GM18951 (cell line): ENCODE results near the gene PRR14L.

Experiments
- POLR2A ChIP-seq: IDR thresholded peaks from 4 replicates; pipeline ENCODE4 v1.6.1; 2011; ENCODE audit warnings: mild to moderate bottlenecking; ENCODE audit not compliant: insufficient read length, insufficient read depth; ENCODE audit errors: extremely low read depth
- in situ Hi-C: fragments of 300-500 bp; cut with MboI; formaldehyde crosslinking; loops from one replicate; pipeline ENCODE4 v1.12.0; 2022; ENCODE audit warnings: low sequenced_read_pairs, mixed read lengths, inconsistent platforms; ENCODE audit not compliant: unreplicated experiment

Gene PRR14L

DNA sequence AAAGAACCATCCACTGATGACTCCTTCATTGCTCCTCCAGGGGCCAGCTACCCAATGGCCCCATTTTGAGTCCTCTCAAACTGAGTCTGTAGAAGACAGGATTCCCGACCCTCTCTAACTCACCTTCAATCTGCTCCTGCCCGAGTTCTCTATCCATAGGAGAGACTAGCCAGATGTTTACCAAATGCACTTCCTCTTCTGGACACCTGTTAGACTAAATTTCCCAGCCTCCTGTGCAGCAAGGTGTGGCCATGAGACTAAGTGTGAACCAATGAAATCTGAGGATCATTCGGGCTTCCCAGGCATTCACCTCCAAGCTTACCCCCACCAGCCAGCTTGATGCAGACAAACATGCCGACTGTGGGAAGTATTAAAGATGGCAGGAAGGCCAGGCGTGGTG lies 95.5 kb downstream of the PRR14L start:
- TF ChIP-seq POLR2A, result no peak
- in situ Hi-C loops, result no loop called here

GRCh38 chr22:31653944-31654343 lies 96.0 kb downstream of the PRR14L start:
- in situ Hi-C loops, result no loop called here
- TF ChIP-seq POLR2A, result no peak

GRCh38 chr22:31652911-31653684 lies 96.8 kb downstream of the PRR14L start:
- no peak for TF ChIP-seq POLR2A
- in situ Hi-C loops, result no loop called here

DNA sequence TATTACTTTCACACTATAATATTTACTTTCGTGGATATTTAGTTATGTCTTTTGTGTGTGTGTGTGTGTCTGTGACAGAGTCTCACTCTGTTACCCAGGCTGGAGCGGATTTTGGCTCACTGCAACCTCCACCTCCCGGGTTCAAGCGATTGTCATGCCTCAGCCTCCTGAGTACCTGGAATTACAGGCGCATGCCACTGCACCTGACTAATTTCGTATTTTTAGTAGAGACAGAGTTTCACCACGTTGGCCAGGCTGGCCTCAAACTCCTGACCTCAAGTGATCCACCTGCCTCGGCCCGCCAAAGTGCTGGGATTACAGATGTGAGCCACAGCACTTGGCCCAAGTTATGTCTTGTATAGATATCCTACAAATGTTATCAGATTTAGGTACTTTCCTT lies 97.8 kb downstream of the PRR14L start:
- in situ Hi-C loops, result no loop called here
- no peak for TF ChIP-seq POLR2A

DNA sequence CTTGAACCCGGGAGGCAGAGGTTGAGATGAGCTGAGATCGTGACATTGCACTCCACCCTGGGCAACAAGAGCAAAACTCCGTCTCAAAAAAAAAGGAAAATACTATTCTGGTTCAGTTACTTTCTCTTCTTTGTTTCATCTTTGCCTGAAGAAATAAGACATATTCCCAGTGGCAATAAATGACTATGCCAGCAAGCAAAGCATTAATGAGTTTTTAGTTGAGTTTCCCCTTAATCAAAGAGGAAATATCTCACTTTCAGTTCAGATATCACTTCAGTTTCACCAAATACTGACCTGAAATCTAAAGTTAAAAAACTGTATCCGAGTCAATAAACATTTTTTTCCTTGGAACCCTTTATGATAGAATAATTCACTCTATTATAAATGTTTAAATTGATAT lies 98.3 kb downstream of the PRR14L start:
- in situ Hi-C loops, result no loop called here
- TF ChIP-seq POLR2A, result no peak

- in situ Hi-C loops, result no loop called here
Measured at GRCh38 chr22:31650391-31650790, 99.5 kb downstream of the PRR14L start.

DNA sequence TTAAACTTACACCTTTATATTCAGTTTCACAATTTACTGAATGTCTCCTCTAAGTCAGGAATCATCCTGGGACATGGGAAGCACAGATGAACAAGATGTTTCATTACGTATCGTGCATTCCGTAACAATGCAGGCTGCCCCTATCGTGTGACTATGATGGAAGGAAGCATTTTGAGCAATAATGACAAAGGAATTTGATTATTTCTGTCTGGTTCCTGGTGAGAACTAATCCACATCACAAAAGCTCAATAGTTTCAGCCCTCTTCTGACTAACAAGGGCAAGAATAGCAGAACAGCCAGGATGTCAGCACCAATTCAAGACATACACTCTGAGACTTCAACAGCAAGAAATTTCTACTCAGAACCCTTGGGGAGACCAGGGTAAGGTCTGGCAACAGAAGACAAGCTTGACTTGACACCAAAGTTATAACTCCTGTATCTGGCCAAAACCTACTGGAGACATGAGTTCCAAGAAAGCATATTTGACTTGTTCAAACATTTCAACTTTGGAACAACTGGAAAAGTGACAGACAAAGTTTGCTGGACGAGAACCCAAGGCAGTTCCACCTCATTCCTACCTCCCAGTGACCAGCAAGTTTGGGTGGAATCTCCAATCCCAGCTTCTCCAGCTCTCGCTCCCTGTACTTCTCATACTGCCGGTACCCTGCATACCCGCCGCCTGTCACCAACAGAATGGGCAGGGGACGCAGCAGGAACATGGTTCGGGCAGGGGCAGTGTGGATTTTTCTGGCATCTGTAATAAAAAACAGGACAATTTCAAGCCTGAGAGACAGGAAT lies 102.2 kb downstream of the PRR14L start:
- no peak for TF ChIP-seq POLR2A
- in situ Hi-C loops, result no loop called here

More at GRCh38 chr22:31650391-31650790, 99.5 kb downstream of the PRR14L start:
- TF ChIP-seq POLR2A, result no peak

DNA sequence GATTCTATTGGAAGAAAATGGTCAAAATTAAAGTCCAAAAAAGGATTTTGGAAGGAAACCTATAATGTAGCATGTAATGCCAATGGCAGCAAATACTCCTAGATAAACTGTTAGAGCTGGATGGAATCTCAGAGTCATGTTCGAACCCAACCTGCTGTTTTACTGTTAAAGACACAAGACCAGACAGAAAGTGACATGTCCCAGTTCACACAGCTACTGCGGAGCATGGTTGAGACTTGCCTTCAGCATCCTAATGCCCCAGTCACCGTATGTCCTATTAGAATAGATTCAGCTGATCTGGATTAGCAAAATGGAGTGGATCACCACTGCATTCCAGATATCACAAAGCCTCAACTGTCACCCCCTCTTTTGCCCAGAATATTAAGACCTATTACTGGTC lies 102.9 kb downstream of the PRR14L start:
- TF ChIP-seq POLR2A, result no peak
- in situ Hi-C loops, result no loop called here

GRCh38 chr22:31646186-31647019 lies 103.5 kb downstream of the PRR14L start:
- in situ Hi-C loops, result no loop called here
- no peak for TF ChIP-seq POLR2A

DNA sequence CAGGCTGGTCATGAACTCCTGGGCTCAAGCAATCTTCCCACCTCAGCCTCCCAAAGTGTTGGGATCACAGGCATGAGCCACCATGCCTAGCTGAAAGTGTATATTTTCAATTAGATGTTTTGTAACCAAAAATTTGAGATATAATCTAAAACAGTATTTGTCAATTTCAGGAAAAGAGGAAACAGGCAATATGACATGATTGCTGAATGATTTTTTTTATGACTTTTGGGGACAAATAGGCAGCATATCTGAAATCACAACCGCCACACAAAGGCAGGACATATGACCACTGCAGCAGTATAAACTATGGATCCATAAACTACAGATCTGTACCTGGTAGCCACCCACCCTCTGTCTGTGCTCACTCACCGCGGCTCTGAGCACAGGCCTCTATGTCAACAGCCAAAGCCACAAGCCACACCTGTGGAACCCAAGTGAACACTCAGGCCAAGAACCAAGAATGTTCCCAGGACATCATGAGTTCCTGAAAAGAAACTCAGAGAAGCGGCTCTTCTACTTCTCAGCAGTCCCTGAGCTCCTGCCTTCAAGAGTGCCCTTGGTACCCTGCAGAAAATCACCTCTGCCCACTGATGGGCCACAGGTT lies 110.4 kb downstream of the PRR14L start:
- no peak for TF ChIP-seq POLR2A
- in situ Hi-C loops, result no loop called here

GRCh38 chr22:31637891-31638618 lies 111.9 kb downstream of the PRR14L start:
- peak; percentile 55 for TF ChIP-seq POLR2A
- in situ Hi-C loops, result no loop called here

DNA sequence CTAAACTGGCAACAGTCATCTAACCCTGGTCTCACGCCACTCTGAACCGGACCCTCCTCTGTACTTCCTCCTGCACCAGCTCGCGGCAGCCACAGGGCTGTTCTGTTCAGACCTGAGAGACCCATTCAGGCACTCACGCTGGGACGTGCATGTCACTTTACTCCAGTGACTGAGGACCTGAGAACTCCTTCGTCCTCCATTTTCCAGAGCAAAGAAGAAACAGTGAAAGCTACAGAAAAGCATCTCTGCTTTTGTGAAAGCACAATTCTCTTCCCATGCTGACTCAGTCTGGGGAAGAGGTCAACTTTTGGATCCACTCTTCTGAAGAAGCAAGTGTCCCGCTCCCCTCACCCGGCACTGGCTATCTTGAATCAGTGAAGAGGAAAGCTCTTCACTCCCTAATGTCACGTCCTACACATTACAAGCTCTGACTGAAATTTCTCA lies 112.5 kb downstream of the PRR14L start:
- TF ChIP-seq POLR2A, result peak; percentile 53
- in situ Hi-C loops, result no loop called here

DNA sequence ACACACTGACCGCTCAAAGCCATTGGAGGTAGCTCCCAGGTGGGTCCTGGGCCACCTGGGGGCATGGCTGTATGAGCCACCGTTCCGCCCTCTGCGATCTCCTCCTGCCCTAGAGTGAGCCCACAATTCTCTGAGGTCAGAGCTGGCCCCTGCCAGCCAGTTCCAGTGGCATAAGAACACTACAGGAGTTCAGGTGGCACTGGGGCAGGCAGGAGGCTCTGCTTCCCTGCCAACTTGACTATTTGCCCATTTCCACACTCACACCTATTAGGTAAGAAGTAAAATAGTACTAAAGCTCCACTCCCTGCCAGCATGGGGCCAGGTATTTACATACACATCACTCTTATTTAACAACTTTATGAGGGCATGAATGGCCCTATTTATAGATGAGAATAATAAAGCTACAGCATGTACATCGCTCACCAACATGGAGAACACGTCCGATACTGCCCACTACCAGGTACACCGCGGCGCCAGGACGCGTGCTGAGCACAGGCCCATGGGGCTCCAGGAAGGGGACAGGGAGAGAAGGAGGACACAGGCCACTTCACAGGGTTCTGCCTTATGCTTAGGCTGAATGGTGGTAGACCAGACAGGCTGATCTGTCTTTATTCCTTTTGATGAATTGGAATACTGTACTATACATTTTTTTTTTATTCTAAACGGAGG lies 114.2 kb downstream of the PRR14L start:
- in situ Hi-C loops, result no loop called here
- no peak for TF ChIP-seq POLR2A
